ENCODE results near the gene MINDY4. TPM values are rescaled to one million over a fixed set of nuclear protein-coding genes. Genes with fewer than 3 reads are reported as not detected.

The MINDY4 gene
- total RNA-seq, 1 donor from 2014 or later = 4.1 TPM

DNA sequence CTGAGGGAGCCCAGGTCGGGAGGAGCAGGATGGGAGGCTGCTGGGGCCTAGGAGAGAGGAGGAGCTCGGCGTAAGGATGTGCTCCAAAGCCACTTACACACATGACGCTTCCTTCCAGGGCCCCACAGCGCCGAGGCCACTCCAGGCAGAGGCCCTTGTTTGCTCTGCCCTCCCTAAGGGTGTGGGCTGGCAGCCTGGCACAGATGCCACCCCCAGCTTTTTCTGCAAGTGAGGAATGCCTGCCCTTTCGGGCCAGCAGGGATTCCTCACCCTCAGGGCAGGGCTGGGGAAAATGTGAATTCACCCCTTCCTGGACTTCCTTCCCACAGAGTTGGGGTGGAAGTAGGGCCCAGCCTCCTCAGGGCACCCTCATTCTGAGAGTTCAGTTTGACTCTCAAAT is 134.8 kb downstream of the MINDY4 start:
- Mint-ChIP-seq H3K4me3 (ENCODE audit: unreplicated experiment) (no peak overlapping the region), H3K4me1 (ENCODE audit: low read depth, unreplicated experiment) (peaks cover 9% of the 10 kb centered on the region), H3K9me3 (ENCODE audit: unreplicated experiment) (no peaks in the 10 kb centered on the region), H3K27me3 (ENCODE audit: low read depth, unreplicated experiment) (peaks cover 24% of the 10 kb centered on the region), H3K27ac (ENCODE audit: unreplicated experiment) (no peak overlapping the region), H3K36me3 (ENCODE audit: low read depth, unreplicated experiment) (no peaks in the 10 kb centered on the region)
- no peaks in the 10 kb centered on the region for H3K9me3 ChIP-seq (ENCODE audit: insufficient read depth, low read depth, low read length)
- H3K27me3 ChIP-seq (ENCODE audit: insufficient read depth, low read length) = no peaks in the 10 kb centered on the region
- no peak overlapping the region for H3K27ac ChIP-seq (ENCODE audit: low read depth, low read length)
- no peak overlapping the region for H3K9ac ChIP-seq (ENCODE audit: low read length)
- peak overlapping the region; percentile 28 for H3K4me2 ChIP-seq (ENCODE audit: low read length)
- TF ChIP-seq CTCF (IDR thresholded peaks at IDR 0.05; ENCODE audit: insufficient read depth, low read depth, low read length) = no peak
- H3K79me2 ChIP-seq (ENCODE audit: insufficient read depth, low read length) = no peaks in the 10 kb centered on the region
- no peak for FAIRE-seq
- H3K4me1 ChIP-seq (ENCODE audit: insufficient read depth, low read length) = peaks cover 9% of the 10 kb centered on the region
- H2AFZ ChIP-seq (ENCODE audit: low read depth, low read length) = no peak overlapping the region
- no peak for DNase-seq (ENCODE audit: low read depth)
- H4K20me1 ChIP-seq (ENCODE audit: insufficient read depth, low read length) = no peaks in the 10 kb centered on the region
- H3K4me3 ChIP-seq (ENCODE audit: insufficient read depth, low read depth, low read length) = no peak overlapping the region
- H3K36me3 ChIP-seq (ENCODE audit: insufficient read depth, low read length) = no peaks in the 10 kb centered on the region

DNA sequence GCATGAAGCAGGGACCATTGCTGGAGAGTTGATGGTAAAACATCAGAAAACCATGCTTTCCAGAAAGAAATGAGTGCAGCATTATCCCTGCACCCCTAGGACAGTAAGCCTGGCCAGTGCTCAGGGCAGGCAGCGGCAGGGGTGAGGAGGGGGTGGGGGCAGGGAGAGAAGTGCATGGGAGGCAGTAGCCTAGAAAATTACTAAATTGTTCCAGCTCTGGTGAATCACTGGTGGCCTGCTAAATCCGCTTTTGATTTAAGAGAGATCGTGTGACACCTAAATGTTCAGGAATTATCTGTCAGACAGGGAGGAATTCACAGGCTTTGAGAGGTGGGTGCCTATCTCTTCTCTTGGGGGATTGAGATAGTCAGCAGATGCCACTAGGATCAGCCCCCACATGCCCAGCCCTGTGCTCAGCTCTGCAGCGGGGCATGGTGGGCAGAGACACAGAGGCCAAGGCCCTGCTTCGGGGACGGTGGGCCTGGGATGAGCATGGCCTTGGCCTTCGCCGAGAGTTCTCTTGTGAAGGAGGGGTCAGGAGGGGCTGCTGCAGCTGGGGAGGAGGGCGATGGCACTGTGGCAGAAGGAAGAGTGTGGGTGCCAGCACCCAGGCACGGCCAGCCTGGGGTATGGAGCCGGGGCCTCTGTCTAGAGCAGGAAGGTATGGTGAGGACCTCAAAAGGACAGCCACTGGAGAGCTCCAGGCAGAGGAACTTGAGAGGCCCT is 135.5 kb downstream of the MINDY4 start:
- Mint-ChIP-seq H3K4me3 (ENCODE audit: unreplicated experiment) (no peak overlapping the region), H3K27ac (ENCODE audit: unreplicated experiment) (no peak overlapping the region), H3K36me3 (ENCODE audit: low read depth, unreplicated experiment) (no peaks in the 10 kb centered on the region), H3K27me3 (ENCODE audit: low read depth, unreplicated experiment) (peaks cover 19% of the 10 kb centered on the region), H3K4me1 (ENCODE audit: low read depth, unreplicated experiment) (peaks cover 9% of the 10 kb centered on the region), H3K9me3 (ENCODE audit: unreplicated experiment) (no peaks in the 10 kb centered on the region)
- Histone ChIP-seq H3K27ac (ENCODE audit: low read depth, low read length) (no peak overlapping the region), H3K4me1 (ENCODE audit: insufficient read depth, low read length) (peaks cover 9% of the 10 kb centered on the region), H3K9me3 (ENCODE audit: insufficient read depth, low read depth, low read length) (no peaks in the 10 kb centered on the region), H3K36me3 (ENCODE audit: insufficient read depth, low read length) (no peaks in the 10 kb centered on the region), H3K4me3 (ENCODE audit: insufficient read depth, low read depth, low read length) (no peak overlapping the region), H3K9ac (ENCODE audit: low read length) (no peak overlapping the region), H3K27me3 (ENCODE audit: insufficient read depth, low read length) (no peaks in the 10 kb centered on the region), H3K79me2 (ENCODE audit: insufficient read depth, low read length) (no peaks in the 10 kb centered on the region), H4K20me1 (ENCODE audit: insufficient read depth, low read length) (no peaks in the 10 kb centered on the region), H3K4me2 (ENCODE audit: low read length) (peak overlapping the region; percentile 28), H2AFZ (ENCODE audit: low read depth, low read length) (no peak overlapping the region)
- TF ChIP-seq CTCF (IDR thresholded peaks at IDR 0.05; ENCODE audit: insufficient read depth, low read depth, low read length) (no peak), EZH2 (IDR thresholded peaks at IDR 0.05; ENCODE audit: insufficient read depth, low read length) (no peak)
- DNase-seq (ENCODE audit: low read depth) = peak; percentile 47
- FAIRE-seq = peak; percentile 20

DNA sequence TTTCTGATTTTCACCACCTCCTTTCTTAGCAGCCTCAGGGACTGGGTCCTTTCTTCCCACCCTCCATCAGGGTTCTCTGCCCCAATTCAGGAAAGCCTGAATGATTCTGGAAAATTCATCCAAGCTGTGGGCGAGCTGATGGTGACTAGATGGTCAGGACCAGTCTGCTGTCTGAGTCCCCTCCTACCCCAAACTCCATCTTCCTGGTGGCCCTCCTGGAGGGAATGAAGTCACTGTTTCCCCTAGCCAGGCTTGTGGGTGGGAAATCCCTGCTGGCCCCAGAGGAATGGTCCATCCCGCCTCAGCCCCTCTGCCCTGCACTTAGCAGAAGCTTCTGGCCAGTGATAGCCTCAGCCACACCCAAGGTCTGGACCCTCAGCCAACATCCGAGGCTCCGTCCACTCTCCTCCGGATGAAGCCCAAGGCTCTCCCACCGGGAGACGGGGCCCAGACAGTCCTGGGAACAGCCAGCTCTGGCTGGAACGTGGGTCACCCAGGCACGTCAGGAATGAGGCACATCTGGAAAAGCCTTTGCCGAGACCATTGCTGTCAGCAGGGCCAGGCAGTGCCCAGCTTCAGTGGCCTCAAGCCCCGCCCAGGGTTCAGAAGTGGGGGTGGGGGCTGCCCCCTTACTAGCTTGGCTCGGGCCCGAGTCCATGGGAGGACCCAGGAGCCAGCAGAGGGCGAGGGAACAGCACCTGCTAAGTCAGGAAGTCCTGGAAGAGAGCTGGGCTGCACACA is 136.5 kb downstream of the MINDY4 start:
- no peak for DNase-seq (ENCODE audit: low read depth)
- H3K79me2 ChIP-seq (ENCODE audit: insufficient read depth, low read length) = no peaks in the 10 kb centered on the region
- Mint-ChIP-seq H3K27ac (ENCODE audit: unreplicated experiment) (no peak overlapping the region), H3K27me3 (ENCODE audit: low read depth, unreplicated experiment) (peaks cover 26% of the 10 kb centered on the region), H3K4me1 (ENCODE audit: low read depth, unreplicated experiment) (peaks cover 9% of the 10 kb centered on the region), H3K36me3 (ENCODE audit: low read depth, unreplicated experiment) (no peaks in the 10 kb centered on the region), H3K4me3 (ENCODE audit: unreplicated experiment) (no peak overlapping the region), H3K9me3 (ENCODE audit: unreplicated experiment) (no peaks in the 10 kb centered on the region)
- no peak for FAIRE-seq
- TF ChIP-seq EZH2 (IDR thresholded peaks at IDR 0.05; ENCODE audit: insufficient read depth, low read length) = no peak
- no peak for TF ChIP-seq CTCF (IDR thresholded peaks at IDR 0.05; ENCODE audit: insufficient read depth, low read depth, low read length)
- no peak overlapping the region for H2AFZ ChIP-seq (ENCODE audit: low read depth, low read length)
- no peaks in the 10 kb centered on the region for H3K27me3 ChIP-seq (ENCODE audit: insufficient read depth, low read length)
- no peak overlapping the region for H3K4me2 ChIP-seq (ENCODE audit: low read length)
- H3K9me3 ChIP-seq (ENCODE audit: insufficient read depth, low read depth, low read length) = no peaks in the 10 kb centered on the region
- H3K36me3 ChIP-seq (ENCODE audit: insufficient read depth, low read length) = no peaks in the 10 kb centered on the region
- peaks cover 9% of the 10 kb centered on the region for H3K4me1 ChIP-seq (ENCODE audit: insufficient read depth, low read length)
- no peak overlapping the region for H3K4me3 ChIP-seq (ENCODE audit: insufficient read depth, low read depth, low read length)
- H3K9ac ChIP-seq (ENCODE audit: low read length) = no peak overlapping the region
- no peaks in the 10 kb centered on the region for H4K20me1 ChIP-seq (ENCODE audit: insufficient read depth, low read length)
- no peak overlapping the region for H3K27ac ChIP-seq (ENCODE audit: low read depth, low read length)
